Measurements from ENCODE around the gene PAK5. TPM values are rescaled to one million over a fixed set of nuclear protein-coding genes. Genes with fewer than 3 reads are reported as not detected.

The PAK5 gene
- total RNA-seq, 4 donors from 2014 or later, result not detected

- Histone ChIP-seq H3K4me3 (no peak overlapping the region), H3K27ac (no peak overlapping the region), H3K4me1 (no peaks in the 10 kb centered on the region), H3K27me3 (peaks cover 4% of the 10 kb centered on the region), H3K36me3 (no peaks in the 10 kb centered on the region), H3K9me3 (no peaks in the 10 kb centered on the region)
- no peak for DNase-seq
- intact Hi-C loops (cut with DNase I; ENCODE audit: low total_unique reads), result loop anchor here (10.0 kb wide), 1 partner anchor 297 kb away; no protein-coding TSS in a partner anchor
- TF ChIP-seq POLR2AphosphoS5 (IDR thresholded peaks at IDR 0.05) (no peak), EP300 (IDR thresholded peaks at IDR 0.05; ENCODE audit: low read depth) (no peak), CTCF (IDR thresholded peaks at IDR 0.05) (peak in 2 of 5 experiments; percentile 21 to 24)
- 59 to 74% methylated on average over 5 of the region's 5 CpGs for WGBS, 2 donors (ENCODE audit: low coverage in 1 of 2)
- in situ Hi-C loops (cut with MboI; ENCODE audit: low pct_ligation_motif_present in 1 of 4, low pct_unique_long_range_greater_than_20kb in 1 of 4, low sequenced_read_pairs in 3 of 4), result loop anchor here (10.0 to 25.0 kb wide), 3 partner anchors 294 to 469 kb away; no protein-coding TSS in a partner anchor
Observed at GRCh38 chr20:9617940-9618339, 220.9 kb downstream of the PAK5 start.

- in situ Hi-C loops (cut with MboI; ENCODE audit: low pct_ligation_motif_present in 1 of 4, low pct_unique_long_range_greater_than_20kb in 1 of 4, low sequenced_read_pairs in 3 of 4) (loop anchor here (10.0 to 25.0 kb wide), 3 partner anchors 295 to 470 kb away; no protein-coding TSS in a partner anchor), intact Hi-C loops (cut with DNase I; ENCODE audit: low total_unique reads) (loop anchor here (10.0 kb wide), 1 partner anchor 298 kb away; no protein-coding TSS in a partner anchor)
- no peaks in the 10 kb centered on the region for H3K9me3 ChIP-seq
- peak; percentile 56 for DNase-seq
- no peaks in the 10 kb centered on the region for H3K36me3 ChIP-seq
- TF ChIP-seq POLR2AphosphoS5 (IDR thresholded peaks at IDR 0.05), result no peak
- TF ChIP-seq CTCF (IDR thresholded peaks at IDR 0.05), result peak; percentile 64 to 82 (median 78)
- no peak overlapping the region for H3K4me3 ChIP-seq
- H3K4me1 ChIP-seq, result no peaks in the 10 kb centered on the region
- 6 to 8% methylated on average over 7 to 10 of the region's 10 CpGs for WGBS, 2 donors (ENCODE audit: low coverage in 1 of 2)
- H3K27ac ChIP-seq, result no peak overlapping the region
- H3K27me3 ChIP-seq, result peaks cover 4% of the 10 kb centered on the region
Observed at GRCh38 chr20:9616833-9617461, 221.9 kb downstream of the PAK5 start.

GRCh38 chr20:9616455-9616805 lies 222.4 kb downstream of the PAK5 start:
- intact Hi-C loops (cut with DNase I; ENCODE audit: low total_unique reads), result loop anchor here (10.0 kb wide), 1 partner anchor 298 kb away; no protein-coding TSS in a partner anchor
- DNase-seq, result no peak
- H3K27ac ChIP-seq, result no peak overlapping the region
- no peaks in the 10 kb centered on the region for H3K36me3 ChIP-seq
- peaks cover 4% of the 10 kb centered on the region for H3K27me3 ChIP-seq
- H3K4me1 ChIP-seq, result no peaks in the 10 kb centered on the region
- in situ Hi-C loops (cut with MboI; ENCODE audit: low pct_ligation_motif_present in 1 of 4, low pct_unique_long_range_greater_than_20kb in 1 of 4, low sequenced_read_pairs in 3 of 4), result loop anchor here (10.0 to 25.0 kb wide), 3 partner anchors 296 to 471 kb away; no protein-coding TSS in a partner anchor
- 75 to 92% methylated on average over 4 to 5 of the region's 5 CpGs for WGBS, 2 donors (ENCODE audit: low coverage in 1 of 2)
- H3K4me3 ChIP-seq, result no peak overlapping the region
- no peak for TF ChIP-seq POLR2AphosphoS5 (IDR thresholded peaks at IDR 0.05)
- TF ChIP-seq CTCF (IDR thresholded peaks at IDR 0.05), result no peak
- TF ChIP-seq EP300 (IDR thresholded peaks at IDR 0.05; ENCODE audit: low read depth), result no peak
- no peak for TF ChIP-seq POLR2A (IDR thresholded peaks at IDR 0.05)
- H3K9me3 ChIP-seq, result no peaks in the 10 kb centered on the region

GRCh38 chr20:9615766-9616454 lies 223.0 kb downstream of the PAK5 start:
- in situ Hi-C loops (cut with MboI; ENCODE audit: low pct_ligation_motif_present in 1 of 4, low pct_unique_long_range_greater_than_20kb in 1 of 4, low sequenced_read_pairs in 3 of 4) (loop anchor here (10.0 to 25.0 kb wide), 3 partner anchors 296 to 471 kb away; no protein-coding TSS in a partner anchor), intact Hi-C loops (cut with DNase I; ENCODE audit: low total_unique reads) (loop anchor here (10.0 kb wide), 1 partner anchor 299 kb away; no protein-coding TSS in a partner anchor)
- 57 to 71% methylated on average over 4 to 8 of the region's 8 CpGs for WGBS, 2 donors (ENCODE audit: low coverage in 1 of 2)
- H3K27me3 ChIP-seq, result peaks cover 4% of the 10 kb centered on the region
- TF ChIP-seq EP300 (IDR thresholded peaks at IDR 0.05; ENCODE audit: low read depth) (no peak), POLR2A (IDR thresholded peaks at IDR 0.05) (no peak), POLR2AphosphoS5 (IDR thresholded peaks at IDR 0.05) (no peak), CTCF (IDR thresholded peaks at IDR 0.05) (no peak)
- no peak for DNase-seq
- H3K36me3 ChIP-seq, result no peaks in the 10 kb centered on the region
- no peak overlapping the region for H3K4me3 ChIP-seq
- H3K9me3 ChIP-seq, result no peaks in the 10 kb centered on the region
- H3K27ac ChIP-seq, result no peak overlapping the region
- no peaks in the 10 kb centered on the region for H3K4me1 ChIP-seq
